NCI-H128 (cell line): ENCODE measurements around the gene ABLIM1.

ENCODE experiments used
- DNase-seq: peaks from one replicate; lab custom pipeline; 2025; ENCODE audit not compliant: unreplicated experiment; lab: John Stamatoyannopoulos, UW

The ABLIM1 gene

GRCh38 chr10:114397651-114398145 is 260.4 kb downstream of the ABLIM1 start:
- DNase-seq: no peak

GRCh38 chr10:114396464-114396863 is 261.6 kb downstream of the ABLIM1 start:
- DNase-seq: no peak

GRCh38 chr10:114395366-114396022 is 262.6 kb downstream of the ABLIM1 start:
- DNase-seq: no peak

- no peak for DNase-seq
Measured at GRCh38 chr10:114394531-114394930, 263.5 kb downstream of the ABLIM1 start.

- no peak for DNase-seq
Measured at GRCh38 chr10:114393886-114394285, 264.2 kb downstream of the ABLIM1 start.

GRCh38 chr10:114393482-114393881 is 264.6 kb downstream of the ABLIM1 start:
- DNase-seq: no peak

GRCh38 chr10:114392112-114392835 is 265.8 kb downstream of the ABLIM1 start:
- DNase-seq: no peak

GRCh38 chr10:114391599-114391998 is 266.5 kb downstream of the ABLIM1 start:
- no peak for DNase-seq

- no peak for DNase-seq
Measured at GRCh38 chr10:114389426-114389825, 268.6 kb downstream of the ABLIM1 start.

GRCh38 chr10:114388275-114388674 is 269.8 kb downstream of the ABLIM1 start:
- DNase-seq: no peak

GRCh38 chr10:114387784-114388183 is 270.3 kb downstream of the ABLIM1 start:
- no peak for DNase-seq

- DNase-seq: no peak
Measured at GRCh38 chr10:114386452-114386851, 271.6 kb downstream of the ABLIM1 start.

GRCh38 chr10:114385557-114385956 is 272.5 kb downstream of the ABLIM1 start:
- no peak for DNase-seq

GRCh38 chr10:114384601-114385000 is 273.5 kb downstream of the ABLIM1 start:
- no peak for DNase-seq

- no peak for DNase-seq
Measured at GRCh38 chr10:114384181-114384580, 273.9 kb downstream of the ABLIM1 start.
